ENCODE results near the gene VPS37D.
"Not testable (repeated sequence)": the region's sequence is repeated elsewhere in the genome, so short reads cannot be mapped to it uniquely, and the experiment has no call there.

The VPS37D gene

DNA sequence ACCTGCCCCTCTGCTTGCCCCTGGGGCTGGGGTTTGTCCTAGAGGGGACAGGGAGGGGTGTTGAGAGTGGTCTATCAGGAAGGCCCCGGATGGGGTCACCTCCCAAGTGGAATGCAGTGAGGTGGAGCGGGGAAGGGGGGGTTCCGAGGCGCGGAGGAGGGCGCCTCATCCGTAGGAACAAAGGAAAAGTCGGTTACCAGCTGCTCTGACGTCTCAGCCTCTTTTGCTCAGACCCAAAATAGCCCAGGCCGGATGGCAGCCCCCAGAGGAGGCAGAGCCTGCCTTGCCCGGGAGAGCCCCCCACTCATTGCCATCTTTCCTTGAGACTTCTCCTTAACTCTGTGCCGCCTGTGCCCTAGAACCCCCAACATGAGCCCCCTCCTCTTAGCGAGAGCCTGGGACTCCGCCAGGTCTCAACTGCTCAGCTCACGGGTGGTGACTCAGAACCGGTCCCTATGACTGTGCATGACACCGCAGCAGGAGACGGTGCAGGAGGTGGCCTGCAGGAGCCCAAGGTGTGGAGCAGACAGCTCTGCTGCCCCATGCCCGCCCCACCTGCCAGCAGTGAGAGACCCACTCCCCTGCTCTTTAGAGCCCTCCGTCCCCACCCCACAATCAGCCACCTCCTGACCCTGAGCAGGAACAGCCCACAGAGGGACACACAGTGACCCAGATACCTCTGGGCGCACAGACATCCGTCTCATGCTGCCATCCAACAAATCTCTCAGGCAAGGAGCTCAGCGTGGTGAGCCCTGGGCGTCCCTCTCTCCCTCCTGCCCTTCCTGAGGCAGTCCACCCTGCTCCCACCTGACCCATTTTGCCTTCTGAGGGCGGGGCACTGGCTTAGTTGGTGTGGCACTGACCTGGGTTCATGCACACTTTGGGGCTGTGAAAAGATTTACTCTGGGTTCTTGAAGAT lies 38.8 kb downstream of the VPS37D start:
- DNase-seq (ENCODE audit: low spot score) = peak; percentile 54

DNA sequence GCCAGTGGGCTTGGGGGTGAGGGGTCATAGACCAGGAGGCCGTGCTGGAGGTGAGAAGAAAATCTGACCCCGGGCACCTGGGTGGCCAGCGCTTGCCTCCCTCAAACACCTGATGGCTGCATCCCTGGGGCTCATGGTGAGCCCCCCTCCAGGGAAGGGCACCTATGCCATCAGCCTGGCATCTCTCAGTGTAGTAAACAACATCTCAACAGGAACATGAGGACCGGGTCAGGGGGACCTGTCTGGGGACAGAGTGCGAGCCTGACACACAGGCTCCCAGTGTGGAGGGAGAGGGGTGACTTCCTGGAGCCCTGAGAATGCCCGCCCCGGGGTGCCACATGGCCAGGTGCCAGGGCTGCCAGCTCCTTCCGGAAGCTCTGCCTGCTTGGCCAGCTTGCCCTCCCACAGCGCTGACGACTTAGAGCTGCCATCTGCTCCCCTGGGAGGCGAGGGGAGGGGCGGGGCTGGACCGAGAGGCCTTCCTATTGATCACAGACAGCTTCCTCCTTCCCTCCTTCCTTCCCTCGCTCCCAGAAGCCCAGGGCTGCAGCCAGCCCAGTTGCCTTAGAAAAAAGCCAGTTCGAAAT lies 39.5 kb downstream of the VPS37D start:
- peak; percentile 86 for DNase-seq (ENCODE audit: low spot score)

- no peak for DNase-seq (ENCODE audit: low spot score)
Measured at GRCh38 chr7:73708961-73709549, 41.4 kb downstream of the VPS37D start.

GRCh38 chr7:73712773-73713172 lies 45.1 kb downstream of the VPS37D start:
- no peak for DNase-seq (ENCODE audit: low spot score)

GRCh38 chr7:73713319-73713718 lies 45.7 kb downstream of the VPS37D start:
- not testable (repeated sequence) for DNase-seq (ENCODE audit: low spot score)

DNA sequence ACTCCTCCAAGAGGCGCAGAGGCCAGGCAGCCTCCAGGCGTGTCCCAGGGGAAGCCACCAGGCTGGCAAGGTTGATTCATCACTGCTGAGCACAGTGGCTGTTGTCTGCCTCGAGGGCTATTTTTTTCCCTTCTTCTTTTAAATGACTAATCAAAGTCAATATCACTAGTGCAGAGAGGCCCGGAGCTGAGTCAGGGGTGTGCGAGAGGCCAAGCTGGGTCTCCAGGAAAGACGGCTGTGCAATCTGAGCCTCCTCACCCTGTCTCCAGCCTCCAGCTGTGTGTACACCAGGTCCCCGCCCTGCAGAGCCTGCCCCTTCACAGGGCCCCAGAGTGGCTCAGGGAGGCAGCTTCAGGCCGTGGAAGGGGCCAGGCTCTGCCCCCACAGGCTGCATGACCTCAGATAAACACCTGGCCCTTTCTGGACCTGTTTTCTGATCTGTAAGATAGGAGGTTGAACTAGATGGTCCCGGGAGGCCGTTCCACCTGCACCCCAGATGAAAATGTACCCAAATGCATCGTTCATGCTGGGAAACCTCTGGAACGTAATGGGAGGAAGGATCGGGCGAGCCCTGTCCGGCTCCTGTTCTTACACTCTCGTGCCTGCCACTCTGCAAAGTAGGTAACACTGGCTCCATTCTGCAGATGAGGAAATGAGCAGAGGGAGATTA lies 48.2 kb downstream of the VPS37D start:
- DNase-seq (ENCODE audit: low spot score) = peak; percentile 97

DNA sequence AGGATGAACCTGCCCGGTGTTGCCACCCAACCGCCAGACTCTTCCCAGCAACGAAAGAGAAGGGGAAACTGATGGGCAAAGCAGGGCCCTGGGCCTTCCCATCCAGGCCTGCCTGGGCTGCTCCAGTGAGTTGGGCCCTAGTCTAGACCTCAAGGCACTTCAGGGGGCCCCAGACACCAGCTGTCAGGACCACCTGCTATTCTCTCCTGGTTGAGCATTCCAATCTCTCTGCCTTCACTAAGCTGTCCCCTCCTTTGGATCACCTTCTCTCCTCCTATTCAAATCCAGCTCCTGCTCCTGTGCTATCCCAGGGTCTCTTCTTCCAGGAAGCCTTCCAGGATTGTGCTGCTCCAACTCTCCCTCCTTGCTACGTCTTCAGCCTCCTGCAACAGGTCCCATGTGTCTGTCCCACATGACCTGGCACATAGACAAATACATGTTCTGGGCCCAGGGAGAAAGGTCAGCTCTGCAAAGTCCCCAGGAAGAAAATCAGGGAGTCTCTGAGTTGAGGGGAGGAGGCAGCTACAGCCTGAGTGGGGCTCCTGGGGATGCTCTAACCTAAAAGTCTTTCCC lies 48.8 kb downstream of the VPS37D start:
- DNase-seq (ENCODE audit: low spot score) = no peak

DNA sequence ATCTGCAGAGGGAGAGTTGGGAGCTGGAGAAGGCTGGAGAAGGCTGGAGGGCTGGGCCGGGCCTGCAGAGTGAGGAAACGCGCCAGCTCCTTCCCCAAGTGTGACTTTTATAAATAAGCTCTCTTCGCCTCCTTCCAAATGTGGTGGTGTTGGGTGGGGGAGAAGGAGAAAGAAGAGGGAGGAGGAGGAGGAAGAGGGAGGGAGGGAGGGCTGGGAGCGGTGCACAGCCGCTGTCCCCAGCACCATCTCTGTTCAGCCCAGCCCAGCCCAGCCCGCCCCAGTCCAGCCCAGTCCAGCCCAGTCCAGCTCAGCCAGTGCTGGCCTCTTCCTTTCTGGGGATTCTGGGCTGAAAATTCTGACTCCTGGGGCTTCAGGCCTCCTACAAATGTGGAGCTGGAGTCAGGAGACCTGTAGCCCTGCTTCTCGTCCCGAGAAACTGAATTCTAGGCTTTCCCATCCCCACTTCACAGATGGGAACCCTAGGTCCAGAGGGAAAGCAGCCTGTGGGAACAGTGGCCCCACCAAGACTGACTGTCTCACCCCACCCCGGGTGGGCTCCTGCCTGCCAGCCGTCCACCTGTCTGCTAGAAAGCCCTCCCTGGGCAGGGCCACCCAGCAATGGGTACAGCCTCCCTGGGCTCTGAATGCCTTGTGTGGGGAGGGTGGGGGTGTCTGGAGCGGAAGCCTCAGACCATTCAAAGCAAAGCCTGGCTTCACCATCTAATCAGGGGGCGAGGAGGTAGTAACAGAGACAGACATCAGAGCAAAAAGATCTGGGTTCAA lies 49.6 kb downstream of the VPS37D start:
- DNase-seq (ENCODE audit: low spot score) = no peak

GRCh38 chr7:73717991-73718405 lies 50.4 kb downstream of the VPS37D start:
- DNase-seq (ENCODE audit: low spot score) = peak; percentile 92

GRCh38 chr7:73718438-73718881 lies 50.8 kb downstream of the VPS37D start:
- no peak for DNase-seq (ENCODE audit: low spot score)

DNA sequence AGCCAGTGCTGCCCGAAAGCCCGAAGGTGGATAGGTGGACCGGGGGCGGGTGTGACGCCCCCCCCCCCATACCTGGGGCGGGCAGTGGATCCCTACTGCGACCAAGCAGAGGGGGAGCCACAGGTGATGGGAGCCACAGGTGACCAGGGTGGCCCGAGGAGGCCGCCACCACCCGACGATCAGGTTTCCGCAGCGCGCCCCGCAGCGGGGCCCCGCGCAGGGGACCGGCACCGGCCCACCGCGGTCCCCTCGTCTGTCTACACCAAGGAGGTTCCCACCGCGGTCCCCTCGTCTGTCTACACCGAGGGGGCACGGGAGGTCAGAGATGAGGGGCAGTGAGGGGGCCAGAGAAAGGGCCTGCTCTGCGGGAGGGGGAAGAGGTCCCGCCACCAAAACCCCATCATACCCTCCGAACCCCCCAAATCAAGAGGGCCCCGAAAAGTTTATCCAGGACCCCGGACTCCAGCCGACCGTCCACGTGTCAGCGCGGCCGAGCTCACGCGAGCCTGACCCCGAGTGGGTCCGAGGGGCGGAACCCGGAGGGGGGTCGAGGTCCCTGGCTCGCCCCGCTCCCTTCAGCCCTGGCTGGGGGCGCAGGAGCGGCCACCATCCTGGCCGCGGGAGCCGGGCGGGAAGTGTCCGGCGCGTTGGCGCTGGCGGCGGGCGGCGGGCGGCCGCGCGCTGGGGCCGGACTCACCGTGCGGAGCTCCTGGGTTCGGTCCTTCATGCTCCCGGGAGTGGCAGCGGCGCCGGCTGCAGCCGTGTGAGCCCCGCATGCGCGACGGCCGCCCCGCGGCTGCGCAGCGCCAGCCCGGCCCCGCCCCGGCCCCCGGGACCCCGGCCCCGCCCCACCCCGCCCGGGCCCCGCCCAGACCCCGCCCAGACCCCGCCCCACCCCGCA lies 51.5 kb downstream of the VPS37D start, which contains the start of gene STX1A:
TSS of gene STX1A (minus strand) at position 765 of the 901 bp plus-strand sequence. CDS start at position 727, 38 bp downstream.
- DNase-seq (ENCODE audit: low spot score) = peak; percentile 79

- no peak for DNase-seq (ENCODE audit: low spot score)
Measured at GRCh38 chr7:73719806-73720169, 52.2 kb downstream of the VPS37D start.

DNA sequence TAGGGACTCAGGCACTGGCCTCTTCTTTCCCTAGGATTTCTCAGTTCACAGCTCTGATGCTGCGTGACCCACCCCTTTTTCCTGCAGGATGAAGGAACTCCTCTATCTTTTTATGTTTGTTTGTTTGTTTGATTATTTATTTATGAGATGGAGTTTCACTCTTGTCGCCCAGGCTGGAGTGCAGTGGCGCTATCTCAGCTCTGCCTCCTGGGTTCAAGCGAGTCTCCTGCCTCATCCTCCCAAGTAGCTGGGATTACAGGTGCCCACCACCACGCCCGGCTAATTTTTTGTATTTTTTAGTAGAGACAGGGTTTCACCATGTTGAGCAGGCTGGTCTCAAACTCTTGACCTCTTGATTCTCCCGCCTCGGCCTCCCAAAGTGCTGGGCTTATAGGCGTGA lies 52.8 kb downstream of the VPS37D start:
- not testable (repeated sequence) for DNase-seq (ENCODE audit: low spot score)

GRCh38 chr7:73721377-73721817 lies 53.8 kb downstream of the VPS37D start:
- no peak for DNase-seq (ENCODE audit: low spot score)

All from kidney tubule cell (primary cell).